WERI-Rb-1 (cell line): ENCODE data around the gene BHMT2.

Experiments used
- DNase-seq: peaks from one replicate; pipeline ENCODE4 v3.0.0-alpha.2; 2020
- H3K27ac ChIP-seq: fragments of 250-450 bp; sonication (Bioruptor Pico); 2 replicates; pipeline ENCODE4 v1.5.1; 2020; ENCODE audit warnings: mild to moderate bottlenecking, moderate library complexity
- H3K27me3 ChIP-seq: fragments of 250-450 bp; sonication (Bioruptor Pico); 2 replicates; pipeline ENCODE4 v1.5.1; 2021; ENCODE audit warnings: mild to moderate bottlenecking, low read depth, moderate library complexity; ENCODE audit not compliant: insufficient read depth, severe bottlenecking
- H3K36me3 ChIP-seq: fragments of 250-450 bp; sonication (Bioruptor Pico); 2 replicates; pipeline ENCODE4 v1.5.1; 2020; ENCODE audit warnings: mild to moderate bottlenecking, moderate library complexity
- H3K4me3 ChIP-seq: 2 replicates; pipeline ENCODE4 v1.5.1; 2011; ENCODE audit warnings: low read depth, mild to moderate bottlenecking, control low read depth, low read length
- H3K9me3 ChIP-seq: fragments of 250-450 bp; sonication (Bioruptor Pico); 2 replicates; pipeline ENCODE4 v1.5.1; 2021; ENCODE audit warnings: mild to moderate bottlenecking, moderate library complexity; ENCODE audit not compliant: severe bottlenecking
- TF ChIP-seq, protein P1 (sequence below): IDR thresholded peaks from 2 replicates; pipeline ENCODE4 v1.5.1; 2011; ENCODE audit warnings: low read depth, mild to moderate bottlenecking, control low read depth, inconsistent platforms, low read length

Gene BHMT2

DNA sequence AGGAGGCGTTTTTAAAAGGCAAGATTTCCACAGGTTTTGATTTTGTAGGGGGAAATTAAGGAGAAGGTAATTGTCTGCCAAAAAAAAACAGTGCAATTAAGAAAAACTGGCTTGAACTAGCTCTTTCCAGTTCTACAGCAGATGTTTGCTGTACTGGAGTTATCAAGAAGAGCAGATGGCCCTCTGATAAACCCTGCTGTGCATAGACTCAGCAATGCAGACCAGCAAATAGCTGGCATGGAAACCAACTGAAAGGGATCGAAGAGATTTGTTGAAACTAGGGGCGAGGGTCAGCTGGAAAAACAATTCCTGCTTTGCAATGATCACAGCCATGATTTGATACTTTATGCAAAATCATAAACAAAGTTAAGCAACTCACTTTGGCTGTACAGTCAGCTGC is 24.2 kb downstream of the BHMT2 start:
- TF ChIP-seq, protein P1, sequence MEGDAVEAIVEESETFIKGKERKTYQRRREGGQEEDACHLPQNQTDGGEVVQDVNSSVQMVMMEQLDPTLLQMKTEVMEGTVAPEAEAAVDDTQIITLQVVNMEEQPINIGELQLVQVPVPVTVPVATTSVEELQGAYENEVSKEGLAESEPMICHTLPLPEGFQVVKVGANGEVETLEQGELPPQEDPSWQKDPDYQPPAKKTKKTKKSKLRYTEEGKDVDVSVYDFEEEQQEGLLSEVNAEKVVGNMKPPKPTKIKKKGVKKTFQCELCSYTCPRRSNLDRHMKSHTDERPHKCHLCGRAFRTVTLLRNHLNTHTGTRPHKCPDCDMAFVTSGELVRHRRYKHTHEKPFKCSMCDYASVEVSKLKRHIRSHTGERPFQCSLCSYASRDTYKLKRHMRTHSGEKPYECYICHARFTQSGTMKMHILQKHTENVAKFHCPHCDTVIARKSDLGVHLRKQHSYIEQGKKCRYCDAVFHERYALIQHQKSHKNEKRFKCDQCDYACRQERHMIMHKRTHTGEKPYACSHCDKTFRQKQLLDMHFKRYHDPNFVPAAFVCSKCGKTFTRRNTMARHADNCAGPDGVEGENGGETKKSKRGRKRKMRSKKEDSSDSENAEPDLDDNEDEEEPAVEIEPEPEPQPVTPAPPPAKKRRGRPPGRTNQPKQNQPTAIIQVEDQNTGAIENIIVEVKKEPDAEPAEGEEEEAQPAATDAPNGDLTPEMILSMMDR, result no peak
- H3K9me3 ChIP-seq, result no peaks in the 10 kb centered on the region
- peak overlapping the region; percentile 58 for H3K27ac ChIP-seq
- no peaks in the 10 kb centered on the region for H3K27me3 ChIP-seq
- H3K36me3 ChIP-seq, result no peaks in the 10 kb centered on the region
- peak; percentile 56 for DNase-seq
- H3K4me3 ChIP-seq, result no peak overlapping the region

DNA sequence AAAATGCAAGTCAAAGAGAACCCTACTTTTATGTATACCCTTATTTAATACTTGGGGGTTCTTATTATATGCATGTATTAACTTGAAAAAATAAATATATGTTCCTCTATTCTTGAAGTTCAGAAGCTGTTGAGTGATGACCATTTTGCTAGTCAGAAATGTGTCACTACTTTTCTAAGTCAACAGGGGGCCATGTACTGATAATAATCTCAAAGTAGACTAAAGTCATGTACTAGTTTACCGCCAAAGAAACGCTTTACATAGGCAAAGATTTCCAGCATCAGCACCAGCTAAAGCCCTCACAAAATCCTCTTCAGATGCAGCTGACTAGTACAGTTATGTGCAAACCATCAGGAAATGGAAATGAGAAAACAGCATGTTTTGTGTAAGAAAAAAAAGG is 36.3 kb downstream of the BHMT2 start:
- no peak for DNase-seq
- Histone ChIP-seq H3K9me3 (peaks cover 9% of the 10 kb centered on the region), H3K27me3 (no peaks in the 10 kb centered on the region), H3K27ac (no peak overlapping the region), H3K4me3 (no peak overlapping the region), H3K36me3 (no peaks in the 10 kb centered on the region)
- TF ChIP-seq, protein P1, result no peak

- H3K4me3 ChIP-seq, result no peak overlapping the region
- no peaks in the 10 kb centered on the region for H3K27me3 ChIP-seq
- H3K9me3 ChIP-seq, result peaks cover 2% of the 10 kb centered on the region
- DNase-seq, result peak; percentile 14
- H3K36me3 ChIP-seq, result no peaks in the 10 kb centered on the region
- TF ChIP-seq, protein P1, result no peak
- H3K27ac ChIP-seq, result no peak overlapping the region
These were observed 37.6 kb downstream of the BHMT2 start for GRCh38 chr5:79107020-79107796.

DNA sequence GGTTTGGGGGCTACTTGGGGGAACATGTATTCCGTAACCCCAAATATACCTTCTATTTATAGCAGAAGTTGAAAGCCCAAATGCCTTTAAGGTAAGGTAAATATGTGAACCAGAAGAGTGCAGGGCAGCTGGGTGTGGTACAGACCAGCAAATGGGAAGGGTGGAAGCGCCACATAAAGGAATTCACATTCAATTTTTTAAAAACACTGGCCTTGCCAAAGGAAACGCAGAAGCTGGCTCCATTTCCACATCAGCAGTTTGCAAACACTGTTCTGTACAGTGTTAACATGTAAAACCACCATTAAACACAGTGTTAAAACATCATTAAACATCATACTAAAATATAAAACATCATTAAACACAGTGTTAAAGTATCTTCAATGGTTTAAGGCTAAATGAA is 38.5 kb downstream of the BHMT2 start:
- no peaks in the 10 kb centered on the region for H3K36me3 ChIP-seq
- H3K27me3 ChIP-seq, result no peaks in the 10 kb centered on the region
- DNase-seq, result no peak
- TF ChIP-seq, protein P1, result no peak
- no peak overlapping the region for H3K4me3 ChIP-seq
- no peak overlapping the region for H3K27ac ChIP-seq
- H3K9me3 ChIP-seq, result no peaks in the 10 kb centered on the region

- no peak for DNase-seq
- Histone ChIP-seq H3K27me3 (no peaks in the 10 kb centered on the region), H3K36me3 (no peaks in the 10 kb centered on the region), H3K9me3 (no peaks in the 10 kb centered on the region), H3K4me3 (no peak overlapping the region), H3K27ac (no peak overlapping the region)
- TF ChIP-seq, protein P1, result no peak
These were observed 39.2 kb downstream of the BHMT2 start for GRCh38 chr5:79108792-79109191.
